Superior temporal gyrus (tissue), 1 donor: ENCODE results near the gene NOP14.
"Not testable (repeated sequence)": the region's sequence is repeated elsewhere in the genome, so short reads cannot be mapped to it uniquely, and the experiment has no call there.

ENCODE experiments used
- DNase-seq: peaks from one replicate; pipeline ENCODE4 v3.0.0-alpha.2; 2016; ENCODE audit errors: extremely low spot score

NOP14 gene

GRCh38 chr4:2931512-2932301 is 31.5 kb downstream of the NOP14 start:
- DNase-seq, result no peak

- DNase-seq, result peak; percentile 71
Observed at GRCh38 chr4:2930758-2931511, 32.3 kb downstream of the NOP14 start.

- DNase-seq, result no peak
Observed at GRCh38 chr4:2930135-2930757, 33.0 kb downstream of the NOP14 start.

DNA sequence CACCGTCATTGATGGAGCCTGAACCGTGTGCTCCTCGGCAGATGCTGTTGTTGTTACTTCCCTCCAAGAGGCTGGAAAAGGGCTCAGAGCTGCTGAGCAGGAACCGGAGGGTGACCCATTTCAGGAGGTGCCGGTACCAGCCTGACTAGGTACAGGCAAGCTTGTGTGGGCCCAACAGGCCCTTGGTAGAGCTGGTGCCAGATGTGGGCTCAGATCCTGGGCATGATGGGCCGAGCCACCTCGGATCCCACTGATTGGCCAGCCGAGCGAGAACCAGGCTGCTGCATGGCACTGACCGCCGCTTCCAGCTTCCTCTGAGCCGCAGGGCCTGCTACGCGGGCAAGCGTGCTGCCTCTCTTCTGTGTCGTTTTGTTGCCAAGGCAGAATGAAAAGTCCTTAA is 33.7 kb downstream of the NOP14 start:
- no peak for DNase-seq

DNA sequence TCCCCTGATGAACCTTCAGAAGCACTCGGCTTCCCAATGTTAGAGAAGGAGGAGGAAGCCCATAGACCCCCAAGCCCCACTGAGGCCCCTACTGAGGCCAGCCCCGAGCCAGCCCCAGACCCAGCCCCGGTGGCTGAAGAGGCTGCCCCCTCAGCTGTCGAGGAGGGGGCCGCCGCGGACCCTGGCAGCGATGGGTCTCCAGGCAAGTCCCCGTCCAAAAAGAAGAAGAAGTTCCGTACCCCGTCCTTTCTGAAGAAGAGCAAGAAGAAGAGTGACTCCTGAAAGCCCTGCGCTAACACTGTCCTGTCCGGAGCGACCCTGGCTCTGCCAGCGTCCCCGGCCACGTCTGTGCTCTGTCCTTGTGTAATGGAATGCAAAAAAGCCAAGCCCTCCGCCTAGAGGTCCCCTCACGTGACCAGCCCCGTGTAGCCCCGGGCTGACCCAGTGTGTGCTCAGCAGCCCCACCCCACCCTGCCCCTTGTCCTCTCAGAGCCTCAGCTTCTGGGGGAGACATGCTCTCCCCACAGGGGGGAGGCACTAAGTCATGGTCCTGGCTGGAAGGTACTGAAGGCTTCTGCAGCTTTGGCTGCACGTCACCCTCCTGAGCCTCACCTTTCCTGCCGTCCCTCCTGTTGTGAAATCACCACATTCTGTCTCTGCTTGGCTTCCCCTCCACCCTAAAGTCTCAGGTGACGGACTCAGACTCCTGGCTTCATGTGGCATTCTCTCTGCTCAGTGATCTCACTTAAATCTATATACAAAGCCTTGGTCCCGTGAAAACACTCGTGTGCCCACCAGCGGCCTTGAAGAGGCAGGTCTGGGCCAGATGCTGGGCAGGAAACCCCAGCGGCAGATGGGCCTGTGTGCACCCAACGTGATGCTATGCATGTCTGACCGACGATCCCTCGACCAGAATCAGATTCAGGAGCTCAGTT is 34.7 kb downstream of the NOP14 start:
- DNase-seq, result no peak

- no peak for DNase-seq
Observed at GRCh38 chr4:2927696-2928075, 35.5 kb downstream of the NOP14 start.

DNA sequence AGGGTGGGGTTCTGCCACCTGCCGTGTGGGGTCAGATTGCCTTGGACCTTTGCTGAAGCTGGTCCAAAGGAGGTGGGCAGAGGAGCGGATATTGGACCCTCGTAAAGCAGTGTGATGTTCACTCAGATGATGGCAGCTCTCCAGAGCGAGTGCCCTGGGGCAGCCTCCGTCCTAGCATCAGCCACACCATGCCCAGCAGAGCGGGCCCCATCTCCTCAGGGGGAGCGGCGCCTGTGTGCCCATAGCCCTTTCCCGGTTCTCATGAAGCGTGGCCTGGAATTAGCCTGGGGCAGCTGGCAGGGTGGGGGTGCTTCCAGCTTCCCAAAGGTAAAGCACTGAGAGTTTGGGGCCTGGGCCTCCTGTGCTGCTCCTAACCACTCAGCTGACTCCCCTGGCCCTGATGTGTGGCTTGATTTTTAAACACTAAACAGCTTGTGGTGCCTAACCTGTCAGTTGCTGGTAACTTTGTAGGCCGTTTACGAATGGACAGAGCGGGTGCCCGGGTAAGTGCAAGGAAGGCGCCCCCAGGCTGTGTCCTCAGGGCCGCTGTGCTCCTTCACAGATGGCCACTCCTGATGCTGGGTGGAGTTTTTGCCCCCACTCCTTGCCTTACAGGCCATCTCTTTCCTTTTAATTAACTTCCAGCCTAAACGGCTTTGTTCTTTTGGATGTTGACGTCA is 36.0 kb downstream of the NOP14 start:
- no peak for DNase-seq

DNA sequence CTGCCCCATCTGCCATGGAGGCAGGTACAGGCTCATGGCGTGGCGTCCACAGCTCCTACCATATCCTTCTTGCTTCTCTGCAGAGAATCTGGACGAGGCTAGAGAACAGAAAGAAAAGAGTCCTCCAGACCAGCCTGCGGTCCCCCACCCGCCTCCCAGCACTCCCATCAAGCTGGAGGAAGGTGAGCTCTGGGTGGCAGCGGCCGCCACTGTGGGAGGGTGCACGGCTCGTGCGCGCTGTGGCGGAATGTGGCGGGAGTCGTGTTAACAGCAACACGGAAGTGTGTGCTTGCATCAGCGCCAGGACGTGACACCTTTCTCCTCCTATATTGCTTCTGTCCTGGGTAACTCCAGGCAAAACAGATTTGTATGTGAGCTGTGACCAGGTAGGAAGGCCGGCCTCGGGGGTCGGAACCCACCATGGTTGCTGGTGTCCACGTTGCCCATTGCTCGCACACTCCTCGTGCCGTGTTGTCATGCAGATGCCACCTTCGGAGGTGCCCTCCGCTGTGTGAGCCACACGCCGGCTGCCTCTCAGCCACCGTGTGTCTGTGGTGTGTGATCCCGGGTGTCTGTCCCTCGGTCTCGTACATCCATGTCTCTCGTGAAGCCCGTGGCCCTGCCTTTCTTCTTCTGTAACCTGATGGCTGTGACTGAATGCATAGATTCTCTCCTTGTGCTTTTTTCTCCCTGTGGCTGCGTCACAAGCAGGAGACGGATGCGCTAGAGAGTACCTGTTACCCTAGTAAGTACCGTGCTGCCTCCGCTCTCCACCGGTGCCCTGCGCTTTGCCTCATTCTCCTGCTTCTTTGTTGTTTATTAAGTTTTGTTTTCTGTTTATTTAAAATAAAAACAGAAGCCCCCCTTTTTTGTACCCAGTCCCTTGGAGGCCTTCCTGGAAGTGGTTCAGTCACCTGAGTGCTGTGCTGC is 37.0 kb downstream of the NOP14 start:
- no peak for DNase-seq

GRCh38 chr4:2925496-2925895 is 37.7 kb downstream of the NOP14 start:
- DNase-seq, result no peak

DNA sequence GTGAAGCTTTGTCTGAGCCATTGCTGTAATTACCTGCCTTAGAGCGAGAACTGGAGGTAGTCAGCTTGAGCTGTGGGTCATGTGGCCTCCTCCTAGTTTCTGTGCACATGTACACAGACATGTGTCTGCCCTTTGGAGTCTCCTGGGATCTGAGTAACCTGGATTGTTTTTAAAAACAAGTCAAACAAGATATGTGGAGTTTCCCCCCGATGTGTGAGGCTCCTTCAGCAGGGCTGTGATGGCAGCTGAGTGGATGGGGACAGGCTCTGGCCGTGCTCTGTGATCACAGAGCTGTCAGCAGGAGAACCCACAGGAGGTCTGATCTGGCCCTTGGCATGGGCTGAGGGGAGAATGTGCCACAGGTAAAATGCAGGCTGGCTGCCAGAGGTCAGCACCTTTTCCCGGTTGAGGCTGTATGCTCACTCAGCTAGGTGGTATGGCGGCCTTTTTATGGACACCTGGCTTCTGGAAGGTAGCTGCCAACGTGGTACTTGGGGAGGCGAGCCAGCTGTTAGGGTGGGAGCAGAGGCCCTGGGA is 38.4 kb downstream of the NOP14 start:
- no peak for DNase-seq

- DNase-seq, result no peak
Observed at GRCh38 chr4:2924286-2924685, 38.9 kb downstream of the NOP14 start.

- DNase-seq, result no peak
Observed at GRCh38 chr4:2923668-2924173, 39.5 kb downstream of the NOP14 start.

GRCh38 chr4:2923141-2923551 is 40.1 kb downstream of the NOP14 start:
- no peak for DNase-seq

DNA sequence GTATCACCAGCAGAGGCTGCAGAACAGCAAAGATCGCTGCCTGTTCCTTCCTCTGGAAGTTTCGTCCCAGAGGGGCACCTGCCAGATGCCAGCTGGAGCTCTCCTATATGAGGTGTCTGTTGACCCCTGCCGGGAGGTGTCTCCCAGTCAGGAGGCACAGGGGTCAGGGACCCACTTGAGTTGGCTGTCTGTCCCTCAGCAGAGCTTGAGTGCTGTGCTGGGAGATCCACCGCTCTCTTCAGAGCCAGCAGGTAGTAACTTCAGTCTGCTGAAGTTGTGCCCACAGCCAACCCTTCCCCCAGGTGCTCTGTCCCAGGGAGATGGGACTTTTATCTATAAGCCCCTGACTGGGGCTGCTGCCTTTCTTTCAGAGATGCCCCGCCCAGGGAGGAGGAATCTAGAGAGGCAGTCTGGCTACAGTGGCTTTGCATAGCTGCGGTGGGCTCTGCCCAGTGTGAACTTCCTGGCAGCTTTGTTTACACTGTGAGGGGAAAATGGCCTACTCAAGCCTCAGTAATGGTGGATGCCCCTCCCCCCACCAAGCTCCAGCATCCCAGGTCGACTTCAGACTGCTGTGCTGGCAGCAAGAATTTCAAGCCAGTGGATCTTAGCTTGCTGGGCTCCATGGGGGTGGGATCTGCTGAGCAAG is 40.6 kb downstream of the NOP14 start:
- not testable (repeated sequence) for DNase-seq

DNA sequence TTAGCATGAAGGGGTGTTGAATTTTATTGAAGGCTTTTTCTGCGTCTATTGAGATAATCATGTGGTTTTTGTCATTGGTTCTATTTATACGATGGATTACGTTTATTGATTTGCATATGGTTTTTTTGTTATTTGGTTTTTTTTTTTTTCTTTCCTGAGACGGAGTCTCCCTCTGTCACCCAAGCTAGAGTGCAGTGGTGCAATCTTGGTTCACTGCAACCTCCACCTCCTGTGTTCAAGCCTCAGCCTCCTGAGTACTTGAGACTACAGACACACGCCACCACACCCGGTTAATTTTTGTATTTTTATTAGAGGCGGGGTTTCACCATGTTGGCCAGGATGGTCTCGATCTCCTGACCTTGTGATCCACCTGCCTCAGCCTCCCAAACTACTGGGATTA is 44.5 kb downstream of the NOP14 start:
- DNase-seq, result not testable (repeated sequence)

GRCh38 chr4:2918300-2918699 is 44.9 kb downstream of the NOP14 start:
- not testable (repeated sequence) for DNase-seq

DNA sequence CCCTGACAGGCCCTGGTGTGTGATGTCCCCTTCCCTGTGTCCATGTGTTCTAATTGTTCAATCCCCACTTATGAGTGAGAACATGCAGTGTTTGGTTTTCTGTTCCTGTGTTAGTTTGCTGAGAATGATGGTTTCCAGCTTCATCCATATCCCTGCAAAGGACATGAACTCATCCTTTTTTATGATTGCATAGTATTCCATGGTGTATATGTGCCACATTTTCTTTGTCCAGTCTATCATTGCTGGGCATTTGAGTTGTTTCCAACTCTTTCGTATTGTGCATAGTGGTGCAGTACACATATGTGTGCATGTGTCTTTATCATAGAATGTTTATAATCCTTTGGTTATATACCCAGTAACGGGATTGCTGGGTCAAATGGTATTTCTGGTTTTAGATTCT is 46.5 kb downstream of the NOP14 start:
- DNase-seq, result not testable (repeated sequence)

- no peak for DNase-seq
Observed at GRCh38 chr4:2915789-2916188, 47.4 kb downstream of the NOP14 start.
